IPS-18c (cell line): Measurements from ENCODE around the gene HOXA4.

Experiments
- H3K4me3 ChIP-seq: 2 replicates; pipeline ENCODE4 v1.7.0; 2013; ENCODE audit warnings: low read depth, mild to moderate bottlenecking, low read length, moderate library complexity; ENCODE audit not compliant: insufficient read depth
- H3K9me3 ChIP-seq: one replicate; pipeline ENCODE4 v1.6.1; 2013; ENCODE audit warnings: mild to moderate bottlenecking, low read length, moderate library complexity; ENCODE audit not compliant: control insufficient read depth, insufficient read depth

Gene HOXA4

GRCh38 chr7:27131390-27131819 lies 848 bp upstream of the HOXA4 start:
- no peak overlapping the region for H3K4me3 ChIP-seq
- H3K9me3 ChIP-seq = no peaks in the 10 kb centered on the region

- Histone ChIP-seq H3K4me3 (peak overlapping the region; percentile 57; the same call in 1 of the 2 replicates), H3K9me3 (peaks cover 2% of the 10 kb centered on the region)
Measured at GRCh38 chr7:27129729-27130539, 623 bp downstream of the HOXA4 start.

- Histone ChIP-seq H3K4me3 (no peak overlapping the region), H3K9me3 (peaks cover 2% of the 10 kb centered on the region)
Measured at GRCh38 chr7:27128776-27129728, 1.5 kb downstream of the HOXA4 start.

- Histone ChIP-seq H3K4me3 (no peak overlapping the region), H3K9me3 (peaks cover 2% of the 10 kb centered on the region)
Measured at GRCh38 chr7:27128034-27128433, 2.5 kb downstream of the HOXA4 start.

GRCh38 chr7:27126596-27127327 lies 3.8 kb downstream of the HOXA4 start:
- Histone ChIP-seq H3K4me3 (no peak overlapping the region), H3K9me3 (peaks cover 2% of the 10 kb centered on the region)

GRCh38 chr7:27125986-27126394 lies 4.6 kb downstream of the HOXA4 start:
- peaks cover 2% of the 10 kb centered on the region for H3K9me3 ChIP-seq
- H3K4me3 ChIP-seq = no peak overlapping the region

- H3K9me3 ChIP-seq = peaks cover 2% of the 10 kb centered on the region
- no peak overlapping the region for H3K4me3 ChIP-seq
Measured at GRCh38 chr7:27124902-27125689, 5.5 kb downstream of the HOXA4 start.

GRCh38 chr7:27124096-27124901 lies 6.3 kb downstream of the HOXA4 start:
- H3K9me3 ChIP-seq = peaks cover 2% of the 10 kb centered on the region
- H3K4me3 ChIP-seq = no peak overlapping the region; the same call in 1 of the 2 replicates

- Histone ChIP-seq H3K9me3 (peaks cover 2% of the 10 kb centered on the region), H3K4me3 (no peak overlapping the region)
Measured at GRCh38 chr7:27123477-27124053, 7.0 kb downstream of the HOXA4 start.

GRCh38 chr7:27123007-27123476 lies 7.5 kb downstream of the HOXA4 start:
- no peak overlapping the region for H3K4me3 ChIP-seq

GRCh38 chr7:27122077-27122910 lies 8.3 kb downstream of the HOXA4 start:
- no peak overlapping the region for H3K4me3 ChIP-seq
- H3K9me3 ChIP-seq = peaks cover 2% of the 10 kb centered on the region

More at GRCh38 chr7:27123007-27123476, 7.5 kb downstream of the HOXA4 start:
- peaks cover 2% of the 10 kb centered on the region for H3K9me3 ChIP-seq

- no peak overlapping the region for H3K4me3 ChIP-seq
- peaks cover 2% of the 10 kb centered on the region for H3K9me3 ChIP-seq
Measured at GRCh38 chr7:27121684-27122076, 8.9 kb downstream of the HOXA4 start.

- H3K4me3 ChIP-seq = no peak overlapping the region
Measured at GRCh38 chr7:27119412-27119911, 11.1 kb downstream of the HOXA4 start.

GRCh38 chr7:27118580-27118979 lies 12.0 kb downstream of the HOXA4 start:
- H3K4me3 ChIP-seq = no peak overlapping the region
- H3K9me3 ChIP-seq = peaks cover 10% of the 10 kb centered on the region

More at GRCh38 chr7:27119412-27119911, 11.1 kb downstream of the HOXA4 start:
- H3K9me3 ChIP-seq = peaks cover 10% of the 10 kb centered on the region
